OCI-M2 (cell line): ENCODE results near the gene DKK1.

ENCODE experiments used
- DNase-seq: peaks from one replicate; lab custom pipeline; 2025; ENCODE audit not compliant: unreplicated experiment; lab: John Stamatoyannopoulos, UW

DKK1 gene

DNA sequence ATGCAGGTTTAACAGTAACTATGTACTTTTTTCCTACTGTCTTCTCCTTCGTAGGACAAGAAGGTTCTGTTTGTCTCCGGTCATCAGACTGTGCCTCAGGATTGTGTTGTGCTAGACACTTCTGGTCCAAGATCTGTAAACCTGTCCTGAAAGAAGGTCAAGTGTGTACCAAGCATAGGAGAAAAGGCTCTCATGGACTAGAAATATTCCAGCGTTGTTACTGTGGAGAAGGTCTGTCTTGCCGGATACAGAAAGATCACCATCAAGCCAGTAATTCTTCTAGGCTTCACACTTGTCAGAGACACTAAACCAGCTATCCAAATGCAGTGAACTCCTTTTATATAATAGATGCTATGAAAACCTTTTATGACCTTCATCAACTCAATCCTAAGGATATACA is 2.4 kb downstream of the DKK1 start:
- DNase-seq, result no peak

DNA sequence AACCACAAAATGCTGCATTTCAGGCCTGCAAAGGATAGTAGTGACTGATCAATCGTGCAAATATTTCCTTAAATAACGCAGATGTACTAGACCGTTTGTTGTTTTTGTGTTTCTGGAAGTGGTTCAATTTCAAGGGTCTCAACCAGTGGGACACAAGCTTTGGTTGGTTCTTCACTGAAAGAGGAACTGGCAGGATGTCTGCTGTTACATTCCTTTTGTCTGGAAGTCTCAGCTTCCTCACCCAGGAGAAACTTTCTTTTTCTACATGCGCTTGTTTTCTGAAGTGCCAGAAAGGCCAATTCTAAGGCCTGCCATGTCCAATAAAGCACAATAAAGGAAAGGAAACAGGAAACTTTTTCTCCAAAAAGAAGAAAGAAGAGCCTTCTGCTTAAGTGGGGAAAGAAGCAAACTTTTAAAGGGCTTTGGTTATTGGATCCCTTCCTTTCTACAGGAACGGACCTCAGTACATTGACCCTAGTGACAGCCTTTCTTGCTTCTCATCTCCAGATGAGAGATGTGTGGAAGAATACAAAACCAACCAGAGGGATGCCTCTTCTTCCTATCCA is 4.1 kb downstream of the DKK1 start:
- no peak for DNase-seq

DNA sequence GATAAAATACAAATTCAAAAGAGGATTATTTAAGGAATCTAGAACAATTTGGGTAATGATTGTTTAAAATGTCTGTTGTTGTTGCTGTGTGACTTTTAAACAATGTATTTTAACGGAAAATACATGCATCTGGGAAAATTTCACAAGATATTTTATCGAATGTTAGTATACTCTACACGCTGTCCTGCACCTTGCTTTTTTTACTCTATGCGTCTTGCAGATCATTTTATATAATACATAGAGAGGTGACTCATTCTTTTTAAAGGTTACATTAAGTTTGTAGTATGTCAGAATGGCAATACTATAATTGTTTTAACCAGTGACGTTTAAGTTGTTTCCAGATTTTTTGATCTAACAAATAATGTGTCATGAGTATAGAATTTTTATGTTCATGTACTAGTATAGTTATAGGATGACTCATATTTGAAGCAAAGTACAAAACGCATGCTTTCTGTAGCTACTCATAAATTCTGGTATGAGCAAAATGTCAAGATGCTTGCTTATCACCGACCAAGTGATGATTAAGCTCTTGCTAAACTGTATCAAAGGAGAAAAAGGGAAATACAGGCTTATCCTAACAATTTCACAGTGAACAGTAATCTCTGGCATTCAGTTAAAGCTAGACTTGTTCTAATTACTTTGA is 4.9 kb downstream of the DKK1 start:
- DNase-seq, result no peak

DNA sequence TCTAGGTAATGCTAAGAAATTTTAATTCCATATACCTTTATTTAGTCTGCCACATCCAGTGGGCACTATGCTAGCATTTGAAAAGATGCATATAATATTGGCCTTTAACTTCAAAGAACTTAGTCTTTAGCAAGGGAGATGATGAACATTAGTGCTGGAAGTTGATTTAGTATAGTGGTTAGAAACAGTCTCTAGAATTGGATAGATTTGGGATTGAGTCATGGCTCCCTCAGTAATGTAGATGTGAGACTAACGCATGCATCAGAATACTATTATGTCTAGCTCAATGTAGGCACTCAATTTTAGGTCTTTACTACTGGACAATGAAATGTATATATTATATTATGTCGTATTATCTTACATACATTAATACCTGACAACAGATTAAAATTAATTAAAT is 5.8 kb downstream of the DKK1 start:
- DNase-seq, result no peak

DNA sequence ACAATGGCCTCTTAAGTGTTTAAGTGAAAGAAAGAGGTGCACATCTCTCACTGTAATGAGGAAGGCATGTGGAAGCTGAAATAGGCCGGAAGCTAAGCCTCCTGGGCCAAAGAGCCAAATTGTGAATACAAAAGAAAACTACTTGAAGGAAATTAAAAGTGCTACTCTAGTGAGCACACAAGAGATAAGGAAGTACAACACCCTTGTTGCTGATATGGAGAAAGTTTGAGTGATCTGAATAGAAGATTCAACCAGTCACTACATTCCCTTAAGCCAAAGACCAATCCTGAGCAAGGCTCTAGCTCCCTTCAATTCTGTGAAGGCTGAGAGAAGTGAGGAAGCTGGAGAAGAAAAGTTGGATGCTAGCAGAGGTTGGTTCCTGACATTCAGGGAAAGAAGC is 8.2 kb downstream of the DKK1 start:
- DNase-seq, result no peak

DNA sequence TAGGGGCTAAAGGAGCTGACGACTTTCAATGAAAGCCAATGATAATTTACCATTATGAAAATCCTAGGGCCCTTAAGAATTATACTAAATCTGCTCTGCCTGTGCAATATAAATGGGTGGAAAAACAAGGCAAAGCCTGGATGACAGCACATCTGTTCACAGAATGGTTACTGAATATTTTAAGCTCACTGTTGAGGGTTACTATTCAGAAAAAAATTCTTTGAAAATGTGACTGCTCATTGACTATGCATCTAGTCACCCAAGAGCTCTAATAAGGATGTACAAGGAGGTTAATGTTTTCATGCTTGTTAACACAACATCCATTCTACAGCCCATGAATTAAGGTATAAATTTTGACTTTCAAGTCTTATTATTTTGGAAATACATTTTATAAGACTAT is 8.9 kb downstream of the DKK1 start:
- DNase-seq, result no peak

DNA sequence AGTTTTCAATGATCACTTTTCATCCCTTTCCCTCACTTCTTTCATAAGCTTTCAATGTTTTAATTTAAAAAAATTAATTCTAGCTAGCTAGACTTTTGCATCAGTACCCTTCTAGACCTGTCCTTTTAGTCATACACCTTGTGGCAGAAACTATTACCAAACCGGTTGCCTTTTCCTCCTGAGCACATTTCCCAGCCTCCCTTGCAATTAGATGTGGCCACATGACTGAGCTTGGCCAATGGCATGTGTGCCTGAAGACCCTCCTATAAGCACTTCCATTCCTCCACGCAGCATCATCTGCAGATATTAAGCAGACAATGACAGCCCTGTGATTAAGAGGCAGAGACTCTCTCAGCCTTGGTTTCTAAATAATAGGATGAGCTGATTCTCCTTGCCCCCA is 12.3 kb downstream of the DKK1 start:
- DNase-seq, result no peak

DNA sequence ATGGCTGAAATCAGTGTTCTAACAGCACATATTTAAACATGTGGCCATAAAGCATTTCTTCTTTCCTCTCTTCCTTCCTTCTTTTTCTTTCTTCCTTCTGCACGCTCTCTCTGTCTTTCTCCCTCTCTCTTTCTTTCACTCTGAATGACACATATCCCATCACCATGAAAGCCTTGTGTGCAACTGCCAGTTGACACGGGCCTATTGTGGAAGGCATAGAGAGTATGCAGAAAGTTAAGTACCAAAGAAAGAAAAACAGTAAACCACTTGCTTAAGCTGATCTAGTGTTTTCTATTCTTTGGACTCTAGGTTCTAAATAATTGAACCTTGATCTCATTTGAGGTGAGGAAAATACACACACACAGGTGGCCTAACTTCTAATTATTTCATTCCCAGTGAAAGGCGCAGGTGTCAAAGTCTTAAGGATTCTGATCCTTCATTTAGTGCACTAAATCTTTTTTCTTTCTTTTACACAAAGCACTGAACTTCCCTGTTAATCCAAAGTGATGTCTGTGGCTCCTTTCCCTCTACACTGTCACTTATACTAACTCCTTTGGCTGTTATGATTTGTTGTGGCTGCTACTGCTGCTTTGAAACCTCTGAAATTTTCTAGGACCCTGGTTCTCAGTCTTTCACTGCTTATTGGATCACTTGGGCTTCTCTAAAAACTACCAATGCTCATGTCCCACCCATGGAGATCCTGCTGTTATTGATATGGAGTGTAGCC is 17.7 kb downstream of the DKK1 start:
- DNase-seq, result no peak

DNA sequence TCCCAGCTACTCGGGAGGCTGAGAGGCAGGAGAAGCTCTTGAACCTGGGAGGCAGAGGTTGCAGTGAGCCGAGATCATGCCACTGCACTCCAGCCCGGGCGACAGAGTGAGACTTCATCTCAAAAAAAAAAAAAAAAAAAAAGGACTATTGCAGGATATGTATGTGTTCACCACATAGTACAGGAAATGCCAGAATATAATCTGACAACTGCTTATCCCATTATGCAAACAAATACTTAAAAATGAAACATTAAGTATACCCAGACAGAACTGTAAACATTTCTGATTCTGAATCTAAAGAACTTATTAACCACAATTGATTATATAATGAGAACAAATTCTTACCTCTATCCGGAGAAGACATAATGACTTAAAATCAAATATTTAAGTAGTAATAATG is 18.7 kb downstream of the DKK1 start:
- DNase-seq, result no peak

DNA sequence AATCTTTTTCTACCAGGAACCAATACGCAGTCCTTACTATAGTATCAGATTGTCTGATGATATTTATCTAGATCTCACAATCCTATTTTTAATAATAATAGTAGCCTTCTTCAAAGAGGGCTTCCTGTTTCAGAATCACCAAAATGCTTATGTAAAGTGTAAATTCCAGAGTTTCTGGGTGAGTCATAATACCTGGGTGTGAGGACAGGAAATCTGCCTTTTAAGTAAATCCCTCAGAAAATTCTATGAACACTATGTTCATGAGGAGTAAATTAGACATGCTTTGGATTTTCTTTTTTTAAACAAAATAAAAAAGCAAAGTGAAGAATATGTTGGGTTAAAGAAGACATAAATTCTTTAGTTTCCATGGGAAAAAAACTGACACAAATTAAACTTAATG is 20.5 kb downstream of the DKK1 start:
- DNase-seq, result no peak

DNA sequence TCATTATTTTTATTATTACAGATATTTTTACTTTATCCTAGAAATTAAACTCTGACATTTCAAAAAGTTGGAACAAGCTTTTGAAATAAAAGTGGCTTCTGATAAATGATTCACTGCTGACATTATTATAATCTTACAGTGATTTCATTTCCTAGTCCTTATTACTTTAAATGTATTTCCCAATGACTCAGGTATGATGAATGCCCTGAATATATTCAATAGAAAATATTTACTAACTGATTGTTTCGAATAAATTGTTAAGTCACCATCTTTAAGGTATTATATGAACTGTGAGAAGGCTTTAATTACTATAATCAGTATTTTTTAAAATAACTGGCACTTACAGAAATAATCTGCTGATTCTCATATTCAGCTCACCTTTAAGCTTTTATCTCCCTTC is 21.6 kb downstream of the DKK1 start:
- no peak for DNase-seq

DNA sequence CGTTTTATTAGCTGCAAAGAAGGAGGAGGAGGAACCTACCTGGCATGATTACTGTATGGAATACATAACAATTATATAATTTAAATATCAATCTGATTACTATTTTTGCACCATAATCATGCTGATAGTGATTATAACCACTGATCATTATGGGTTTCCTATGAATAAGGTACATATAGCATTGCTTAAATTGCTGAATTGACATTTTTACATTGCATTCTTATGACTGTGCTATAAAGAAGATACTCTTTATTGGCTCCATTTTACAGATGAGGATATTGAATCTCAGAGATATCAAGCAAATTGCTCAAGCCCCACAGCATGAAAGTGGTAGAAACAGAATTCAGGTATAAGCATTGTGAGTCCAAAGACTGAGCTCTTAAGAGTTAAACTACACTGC is 23.1 kb downstream of the DKK1 start:
- no peak for DNase-seq

DNA sequence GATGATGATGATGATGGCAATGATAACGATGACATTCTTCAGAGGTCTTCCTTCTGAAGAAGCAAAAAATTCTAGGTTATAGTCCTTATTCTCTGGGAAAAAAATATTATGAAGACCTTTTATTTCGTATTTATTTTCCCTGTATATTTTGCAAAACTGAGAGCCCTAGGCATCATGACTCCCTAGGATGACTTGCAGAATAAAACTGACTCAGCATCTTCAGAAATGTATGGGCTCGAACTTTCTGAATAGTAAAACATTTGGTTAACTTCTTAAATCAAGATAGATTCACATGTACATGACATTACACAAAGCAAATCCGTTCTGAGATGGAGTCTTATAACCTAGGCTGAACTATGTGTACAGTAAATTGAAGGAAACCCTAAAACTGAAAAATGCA is 29.4 kb downstream of the DKK1 start:
- DNase-seq, result no peak

DNA sequence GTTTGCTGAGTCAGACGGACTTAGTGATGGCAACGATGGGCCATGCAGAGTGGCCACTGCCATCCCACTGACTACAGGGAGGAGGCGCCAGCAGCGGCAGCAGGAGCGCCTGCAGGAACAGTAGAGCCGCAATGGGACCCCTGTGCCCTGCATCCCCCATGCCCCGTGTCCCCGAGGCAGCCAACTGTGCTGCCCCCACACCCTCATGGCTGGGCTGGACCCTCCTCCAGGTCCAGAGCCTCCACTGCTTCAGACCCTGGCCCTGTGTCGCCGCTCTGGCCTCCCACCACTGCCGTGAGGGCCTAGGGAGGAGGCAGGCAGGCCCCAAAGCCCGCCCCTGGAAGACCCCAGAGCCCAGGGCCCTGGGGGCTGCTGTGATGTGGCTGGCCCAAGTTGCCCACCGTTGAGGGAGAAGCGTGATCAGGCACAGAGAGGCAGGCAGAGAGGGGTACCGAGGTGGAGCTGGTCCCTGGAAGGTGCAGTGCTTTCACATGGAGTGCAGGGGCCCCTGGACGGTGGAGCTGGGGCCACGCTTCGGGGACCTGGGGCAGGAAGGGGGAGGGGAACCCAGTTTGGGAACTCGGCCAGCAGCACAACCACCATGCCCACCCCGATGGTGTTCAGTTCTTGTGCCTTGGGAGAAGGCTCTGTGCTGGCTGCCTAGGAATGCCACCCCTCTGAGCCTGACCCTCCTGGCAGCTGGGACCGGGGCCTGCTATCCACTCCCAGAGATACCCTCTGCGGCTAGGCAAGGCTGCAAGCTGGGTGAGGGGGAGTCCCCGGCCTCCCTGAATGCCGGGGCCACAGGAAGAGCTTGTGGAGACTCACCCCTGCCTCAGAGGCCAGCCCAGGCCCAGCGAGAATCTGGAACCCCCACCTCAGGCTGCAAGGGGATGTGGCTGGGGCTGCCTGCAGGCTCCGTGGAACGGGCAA is 32.6 kb downstream of the DKK1 start:
- DNase-seq, result no peak

DNA sequence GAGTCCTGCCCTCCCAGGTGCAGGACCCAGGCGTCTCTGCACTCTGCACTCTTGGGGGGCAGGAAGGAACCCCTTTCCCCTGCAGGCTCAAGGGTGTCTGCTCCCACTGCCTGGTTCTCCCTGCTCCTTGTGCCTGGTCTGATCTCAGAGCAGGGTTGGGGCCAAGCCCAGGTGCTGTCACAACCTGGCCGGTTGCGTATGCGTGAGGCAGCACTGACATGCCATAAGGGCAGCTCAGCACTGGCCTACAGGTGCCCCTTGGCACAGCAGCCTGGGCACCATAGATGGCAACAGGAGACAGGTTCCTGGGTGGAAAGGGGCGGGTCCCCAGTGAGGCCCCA is 33.2 kb downstream of the DKK1 start:
- no peak for DNase-seq

DNA sequence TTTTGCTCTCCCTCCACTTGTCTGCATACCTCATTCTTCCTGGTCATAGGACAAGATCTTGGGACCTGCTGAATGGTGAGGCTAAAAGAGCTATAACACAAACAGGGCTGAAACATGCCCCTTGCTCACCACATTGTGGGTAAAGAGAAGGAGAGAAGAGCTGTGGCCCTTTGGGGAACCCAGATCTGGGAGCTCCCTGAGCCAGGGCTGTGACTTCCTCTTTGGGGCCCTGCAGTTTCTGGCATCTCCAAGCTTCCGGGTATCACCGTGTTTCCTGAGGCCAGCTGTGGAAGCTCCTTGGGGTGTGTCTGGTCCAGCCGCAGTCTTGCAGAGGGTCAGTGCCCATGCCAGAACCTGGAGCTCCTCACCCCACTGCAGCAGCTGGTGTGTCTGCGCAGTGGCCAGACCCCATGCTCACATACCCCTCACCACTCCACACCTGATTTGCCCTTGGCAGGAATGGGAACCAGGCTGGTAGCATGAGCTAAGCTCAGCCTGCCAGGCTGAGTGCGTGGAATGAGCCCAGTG is 34.0 kb downstream of the DKK1 start:
- no peak for DNase-seq

DNA sequence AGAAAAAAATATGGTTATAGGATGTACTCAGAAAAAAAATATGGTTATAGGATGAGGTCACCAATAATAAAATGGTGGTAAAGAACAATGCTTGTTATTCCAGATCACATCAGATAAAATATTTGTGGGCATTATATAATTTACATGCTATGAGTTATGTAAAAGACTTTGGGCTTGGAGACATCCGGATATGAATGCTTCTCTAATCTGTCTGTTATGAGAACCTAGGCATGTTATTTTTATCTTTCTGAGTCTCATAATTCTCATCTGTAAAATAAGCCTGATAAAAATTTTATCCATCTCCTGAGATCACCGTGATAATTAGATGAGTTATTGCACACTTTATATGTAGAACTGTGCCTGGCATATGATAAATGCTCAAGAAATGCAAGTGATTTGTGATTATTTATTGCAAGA is 37.8 kb downstream of the DKK1 start:
- no peak for DNase-seq

DNA sequence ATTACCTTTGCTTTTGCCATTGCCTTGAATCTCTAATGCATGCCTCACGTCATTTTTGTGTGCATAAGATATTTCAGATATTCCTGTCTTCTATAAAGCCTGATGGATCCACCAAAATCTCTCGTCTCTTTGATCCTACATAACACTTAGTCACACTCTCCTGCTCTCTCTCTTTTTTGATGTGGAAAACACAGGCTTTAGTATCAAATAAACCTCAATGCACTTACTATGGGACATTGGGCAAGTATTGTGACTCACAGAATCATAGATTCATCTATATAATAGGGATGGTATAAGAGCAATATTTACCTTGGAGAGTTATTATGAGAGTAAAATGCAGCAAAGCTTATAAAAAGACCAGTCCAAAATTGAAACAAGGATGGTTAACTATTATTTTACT is 39.1 kb downstream of the DKK1 start:
- DNase-seq, result no peak

DNA sequence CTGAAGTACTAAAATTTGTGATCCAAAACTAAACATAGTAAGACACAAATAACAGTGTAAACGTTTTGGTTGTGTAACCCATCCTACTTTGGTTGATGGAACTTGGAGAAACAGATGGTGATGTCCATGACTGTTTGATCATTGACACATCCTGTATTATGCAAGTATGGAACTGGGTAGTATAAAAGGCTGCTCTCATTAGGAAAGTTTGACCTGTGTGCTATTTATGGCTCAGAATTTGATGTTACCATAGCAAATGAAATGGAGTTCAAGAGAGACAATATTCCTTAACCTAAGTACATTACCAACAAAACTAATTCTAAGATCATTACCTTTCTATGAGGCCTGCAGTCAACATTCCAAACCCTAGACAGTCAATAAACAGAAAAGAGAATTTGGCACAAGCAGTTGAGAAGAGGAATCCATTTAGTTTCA is 39.9 kb downstream of the DKK1 start:
- no peak for DNase-seq

DNA sequence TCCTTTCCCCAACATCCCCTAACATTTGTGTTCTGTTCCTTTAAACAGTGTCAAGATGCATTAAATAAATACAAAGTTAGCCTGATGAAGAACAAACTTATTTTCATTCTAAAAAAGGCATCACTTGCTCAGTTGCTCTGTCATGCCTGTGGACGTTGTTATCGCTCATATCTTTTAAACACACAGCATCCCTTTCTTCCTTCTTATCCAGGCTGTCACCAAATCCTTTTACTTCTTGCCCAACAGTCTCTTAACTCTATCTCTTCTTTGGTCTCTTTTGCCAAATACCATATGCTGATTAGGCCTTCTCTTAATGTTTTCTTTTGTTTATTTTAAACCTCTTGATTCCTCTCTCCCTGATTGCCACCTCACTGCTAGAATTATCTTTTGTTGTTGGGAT is 43.9 kb downstream of the DKK1 start:
- DNase-seq, result no peak

DNA sequence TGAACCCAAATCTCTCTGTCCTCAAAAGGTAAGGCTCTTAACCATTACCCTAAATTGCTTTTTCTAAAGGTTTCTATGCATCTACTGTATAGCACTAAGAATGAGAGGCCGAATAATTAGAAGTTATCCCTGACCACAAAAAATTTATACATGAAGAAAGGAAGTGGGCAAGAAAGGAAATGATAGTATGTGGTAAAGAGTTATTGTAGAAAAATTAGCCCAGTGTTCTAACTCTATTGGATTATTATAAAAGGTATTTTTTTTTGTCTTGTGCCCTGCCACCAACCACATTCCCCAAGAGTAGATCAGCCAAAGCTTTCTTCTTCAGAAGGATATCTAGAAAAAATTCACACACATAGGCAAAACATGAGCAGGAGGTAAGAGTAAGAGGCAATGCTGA is 45.4 kb downstream of the DKK1 start:
- no peak for DNase-seq
